OCI-LY1 (cell line): ENCODE measurements around the gene TUBA1B.

Experiments
- H2AFZ ChIP-seq: fragments of 200-600 bp; sonication (generic), shearing (Covaris generic); 2 replicates; pipeline ENCODE4 v1.6.0; 2014; ENCODE audit warnings: antibody characterized with exemption, mild to moderate bottlenecking, low read length
- H3F3A ChIP-seq: fragments of 200-600 bp; sonication (generic), shearing (Covaris generic); 2 replicates; pipeline ENCODE4 v1.6.0; 2014; ENCODE audit warnings: mild to moderate bottlenecking, antibody characterized with exemption, low read length, moderate library complexity; ENCODE audit not compliant: insufficient read depth
- H3K27ac ChIP-seq: fragments of 200-600 bp; sonication (generic); 2 replicates; pipeline ENCODE4 v1.5.1; 2014; ENCODE audit warnings: low read length, mixed run types, mild to moderate bottlenecking, low read depth; ENCODE audit not compliant: poor library complexity, severe bottlenecking
- H3K27me3 ChIP-seq: fragments of 200-600 bp; sonication (generic); 2 replicates; pipeline ENCODE4 v1.6.0; 2014; ENCODE audit warnings: antibody characterized with exemption, mild to moderate bottlenecking, low read length, moderate library complexity; ENCODE audit not compliant: insufficient read depth
- H3K36me3 ChIP-seq: fragments of 200-600 bp; sonication (generic); 2 replicates; pipeline ENCODE4 v1.6.1; 2014; ENCODE audit warnings: mild to moderate bottlenecking, antibody characterized with exemption, low read length, moderate library complexity, mixed read lengths; ENCODE audit not compliant: insufficient read depth
- H3K4me1 ChIP-seq: fragments of 200-600 bp; sonication (generic); 2 replicates; pipeline ENCODE4 v1.5.1; 2014; ENCODE audit warnings: mild to moderate bottlenecking, low read length, moderate library complexity; ENCODE audit not compliant: insufficient read depth, severe bottlenecking
- H3K4me2 ChIP-seq: fragments of 200-600 bp; sonication (generic), shearing (Covaris generic); 2 replicates; pipeline ENCODE4 v1.6.1; 2014; ENCODE audit warnings: low read length
- H3K4me3 ChIP-seq: fragments of 200-600 bp; sonication (generic); 2 replicates; pipeline ENCODE4 v1.5.1; 2014; ENCODE audit warnings: low read length, low read depth, mild to moderate bottlenecking, mixed read lengths; ENCODE audit not compliant: poor library complexity, severe bottlenecking
- H3K79me2 ChIP-seq: fragments of 200-600 bp; shearing (Covaris generic); 2 replicates; pipeline ENCODE4 v1.6.1; 2016; ENCODE audit warnings: mixed run types, low read length, mixed read lengths; ENCODE audit not compliant: insufficient read depth
- H3K9ac ChIP-seq: fragments of 200-600 bp; sonication (generic), shearing (Covaris generic); 2 replicates; pipeline ENCODE4 v1.6.1; 2014; ENCODE audit warnings: mild to moderate bottlenecking, low read length, mixed read lengths
- H3K9me2 ChIP-seq: fragments of 200-600 bp; sonication (generic), shearing (Covaris generic); 2 replicates; pipeline ENCODE4 v1.6.1; 2014; ENCODE audit warnings: low read depth, mild to moderate bottlenecking, low read length, mixed read lengths
- H3K9me3 ChIP-seq: fragments of 200-600 bp; shearing (Covaris generic); 2 replicates; pipeline ENCODE4 v1.6.1; 2014; ENCODE audit warnings: low read length, mixed read lengths
- H4K20me1 ChIP-seq: fragments of 200-600 bp; sonication (generic), shearing (Covaris generic); 2 replicates; pipeline ENCODE4 v1.6.0; 2016; ENCODE audit warnings: mild to moderate bottlenecking, low read length; ENCODE audit not compliant: insufficient read depth
- CTCF ChIP-seq: fragments of 200-600 bp; sonication (generic), shearing (Covaris generic); IDR thresholded peaks from 2 replicates; pipeline ENCODE4 v1.5.1; 2017; ENCODE audit warnings: mild to moderate bottlenecking, antibody characterized with exemption, low read length, moderate library complexity, mixed read lengths
- EZH2 ChIP-seq: fragments of 200-600 bp; sonication (generic), shearing (Covaris generic); IDR thresholded peaks from 2 replicates; pipeline ENCODE4 v1.8.0; 2017; ENCODE audit warnings: borderline replicate concordance, mixed run types, mild to moderate bottlenecking, antibody characterized with exemption, low read length, moderate library complexity, mixed read lengths

Gene TUBA1B

GRCh38 chr12:49098703-49099102 is 32.5 kb downstream of the TUBA1B start:
- Histone ChIP-seq H3F3A (no peaks in the 10 kb centered on the region), H4K20me1 (no peaks in the 10 kb centered on the region), H3K4me1 (peaks cover 11% of the 10 kb centered on the region), H3K4me2 (no peak overlapping the region), H3K36me3 (peaks cover 53% of the 10 kb centered on the region), H3K9ac (no peak overlapping the region), H3K4me3 (no peak overlapping the region), H3K27me3 (no peaks in the 10 kb centered on the region; the same call in 1 of the 2 replicates), H2AFZ (no peak overlapping the region), H3K9me2 (no peaks in the 10 kb centered on the region), H3K27ac (no peak overlapping the region), H3K79me2 (no peaks in the 10 kb centered on the region), H3K9me3 (no peaks in the 10 kb centered on the region)
- TF ChIP-seq CTCF (no peak), EZH2 (no peak)

GRCh38 chr12:49098035-49098451 is 33.2 kb downstream of the TUBA1B start:
- Histone ChIP-seq H3K9me3 (no peaks in the 10 kb centered on the region), H3K27ac (no peak overlapping the region), H3K4me2 (no peak overlapping the region), H3K4me1 (peaks cover 12% of the 10 kb centered on the region), H3K4me3 (no peak overlapping the region), H3K79me2 (no peaks in the 10 kb centered on the region), H3K36me3 (peaks cover 47% of the 10 kb centered on the region), H4K20me1 (no peaks in the 10 kb centered on the region), H3K27me3 (no peaks in the 10 kb centered on the region; the same call in 1 of the 2 replicates), H3K9me2 (no peaks in the 10 kb centered on the region), H3F3A (no peaks in the 10 kb centered on the region), H2AFZ (no peak overlapping the region), H3K9ac (no peak overlapping the region)
- TF ChIP-seq EZH2 (no peak), CTCF (peak; percentile 79)

- no peak overlapping the region for H3K4me2 ChIP-seq
- no peaks in the 10 kb centered on the region for H3K9me3 ChIP-seq
- H3K36me3 ChIP-seq = peaks cover 40% of the 10 kb centered on the region
- no peaks in the 10 kb centered on the region; the same call in 1 of the 2 replicates for H3K27me3 ChIP-seq
- H3F3A ChIP-seq = no peaks in the 10 kb centered on the region
- H2AFZ ChIP-seq = no peak overlapping the region
- H3K9me2 ChIP-seq = no peaks in the 10 kb centered on the region
- no peaks in the 10 kb centered on the region for H4K20me1 ChIP-seq
- no peaks in the 10 kb centered on the region for H3K79me2 ChIP-seq
- H3K4me3 ChIP-seq = no peak overlapping the region
- peaks cover 16% of the 10 kb centered on the region for H3K4me1 ChIP-seq
- H3K9ac ChIP-seq = no peak overlapping the region
- TF ChIP-seq CTCF (no peak), EZH2 (no peak)
- no peak overlapping the region for H3K27ac ChIP-seq
Observed at GRCh38 chr12:49097381-49097780, 33.8 kb downstream of the TUBA1B start.
